Gastroesophageal sphincter (tissue), 4 donors: Measurements from ENCODE around the gene CCER1. TPM values are rescaled to one million over a fixed set of nuclear protein-coding genes. Genes with fewer than 3 reads are reported as not detected.

ENCODE experiments used
- ATAC-seq: fragments of 150-250 bp; one replicate; pipeline ENCODE4 v1.9.1; 2016; ENCODE audit warnings: mild to moderate bottlenecking, moderate library complexity
- H3K27ac ChIP-seq, 4 donors: fragments of 200-600 bp; sonication (generic) in 3 of 4; 1 replicate in 3 of 4; 2 replicates in 1 of 4; pipeline ENCODE4 v1.5.1; 2016 to 2019
- H3K27me3 ChIP-seq: fragments of 200-600 bp; sonication (generic); one replicate; pipeline ENCODE4 v1.5.1; 2019
- H3K36me3 ChIP-seq, 2 donors: fragments of 200-600 bp; sonication (generic); one replicate each; pipeline ENCODE4 v1.5.1; 2019; ENCODE audit warnings: control low read depth in 1 of 2
- H3K4me1 ChIP-seq, 3 donors: fragments of 200-600 bp; sonication (generic); 1 replicate in 2 of 3; 2 replicates in 1 of 3; pipeline ENCODE4 v1.5.1; 2016 to 2019; ENCODE audit warnings: control low read depth in 2 of 3
- H3K4me3 ChIP-seq, 2 donors: fragments of 200-600 bp; sonication (generic); one replicate each; pipeline ENCODE4 v1.5.1; 2019; ENCODE audit warnings: mild to moderate bottlenecking in 1 of 2, moderate library complexity in 1 of 2
- H3K9me3 ChIP-seq, 3 donors: fragments of 200-600 bp; sonication (generic); one replicate each; pipeline ENCODE4 v1.5.1; 2017 to 2019; ENCODE audit warnings: control low read depth in 2 of 3
- CTCF ChIP-seq, 4 experiments: fragments of 200-600 bp in 2 of 4; fragments of 450-650 bp in 2 of 4; sonication (generic) in 1 of 4; IDR thresholded peaks; one replicate each; pipeline ENCODE4 v1.5.1; 2017 to 2019; ENCODE audit warnings: antibody characterized with exemption in 4 of 4, mild to moderate bottlenecking in 2 of 4, moderate library complexity in 2 of 4
- EP300 ChIP-seq: sonication (generic); formaldehyde crosslinking; IDR thresholded peaks from one replicate; pipeline ENCODE4 v1.6.1; 2017; ENCODE audit warnings: antibody characterized with exemption, mild to moderate bottlenecking
- POLR2A ChIP-seq, 2 donors: fragments of 450-650 bp; IDR thresholded peaks; one replicate each; pipeline ENCODE4 v1.6.1; 2017; ENCODE audit warnings: antibody characterized with exemption in 2 of 2, mild to moderate bottlenecking in 2 of 2, moderate library complexity in 1 of 2
- POLR2AphosphoS5 ChIP-seq: sonication (generic); formaldehyde crosslinking; IDR thresholded peaks from one replicate; pipeline ENCODE4 v1.6.1; 2017; ENCODE audit warnings: antibody characterized with exemption
- WGBS, 2 donors: methylation state at CpG; one replicate each; pipeline ENCODE4 v1.1.5; 2018; ENCODE audit warnings: low coverage in 1 of 2; 5-methylcytosine and 5-hydroxymethylcytosine counted together
- total RNA-seq, 4 donors: library from RNA; depleted of rRNA; stranded (reverse); fragments of >200 nt; gene quantifications; one replicate each; pipeline ENCODE4 v1.1.0, GENCODE V29; 2016

The CCER1 gene
- total RNA-seq, 4 donors from 2014 or later = not detected

GRCh38 chr12:90954428-90954827, 548 bp downstream of the CCER1 start:
- H3K27ac ChIP-seq = no peak overlapping the region
- H3K27me3 ChIP-seq = no peaks in the 10 kb centered on the region
- WGBS, 2 donors = 100% methylated on average over 1 to 3 of the region's 25 CpGs
- peaks cover 0 to 4% (median 0%) of the 10 kb centered on the region in 3 donors for H3K4me1 ChIP-seq
- H3K4me3 ChIP-seq = no peak overlapping the region
- no peaks in the 10 kb centered on the region for H3K9me3 ChIP-seq
- TF ChIP-seq CTCF (IDR thresholded peaks at IDR 0.05) = no peak
- no peaks in the 10 kb centered on the region for H3K36me3 ChIP-seq
- ATAC-seq = no peak

GRCh38 chr12:90953956-90954421, 987 bp downstream of the CCER1 start:
- H3K27me3 ChIP-seq = no peaks in the 10 kb centered on the region
- WGBS, 2 donors = 66% methylated on average over 9 of the region's 32 CpGs; no CpG with 5 or more reads in 1 of the 2 donors
- no peak overlapping the region for H3K27ac ChIP-seq
- no peaks in the 10 kb centered on the region for H3K9me3 ChIP-seq
- ATAC-seq = no peak
- TF ChIP-seq POLR2A (IDR thresholded peaks at IDR 0.05) (no peak), CTCF (IDR thresholded peaks at IDR 0.05) (peak in 1 of 4 experiments; percentile 14)
- H3K4me3 ChIP-seq = no peak overlapping the region
- no peaks in the 10 kb centered on the region for H3K4me1 ChIP-seq
- no peaks in the 10 kb centered on the region for H3K36me3 ChIP-seq

- Histone ChIP-seq H3K9me3 (no peaks in the 10 kb centered on the region), H3K36me3 (no peaks in the 10 kb centered on the region), H3K27ac (no peak overlapping the region), H3K27me3 (no peaks in the 10 kb centered on the region), H3K4me1 (no peaks in the 10 kb centered on the region), H3K4me3 (no peak overlapping the region)
- no peak for ATAC-seq
- TF ChIP-seq POLR2AphosphoS5 (no peak), EP300 (no peak), CTCF (IDR thresholded peaks at IDR 0.05) (no peak), POLR2A (IDR thresholded peaks at IDR 0.05) (no peak)
These were observed 3.4 kb downstream of the CCER1 start for GRCh38 chr12:90951432-90952105.

- no peaks in the 10 kb centered on the region for H3K36me3 ChIP-seq
- ATAC-seq = no peak
- H3K4me3 ChIP-seq = no peak overlapping the region
- TF ChIP-seq POLR2AphosphoS5 (no peak), EP300 (no peak), CTCF (IDR thresholded peaks at IDR 0.05) (no peak), POLR2A (IDR thresholded peaks at IDR 0.05) (no peak)
- H3K27me3 ChIP-seq = no peaks in the 10 kb centered on the region
- no peak overlapping the region for H3K27ac ChIP-seq
- WGBS, 2 donors = 94 to 95% methylated on average over 6 to 7 of the region's 7 CpGs
- no peaks in the 10 kb centered on the region for H3K4me1 ChIP-seq
- no peaks in the 10 kb centered on the region for H3K9me3 ChIP-seq
These were observed 7.1 kb downstream of the CCER1 start for GRCh38 chr12:90947869-90948268.

GRCh38 chr12:90945070-90945649, 9.8 kb downstream of the CCER1 start:
- Histone ChIP-seq H3K9me3 (no peaks in the 10 kb centered on the region), H3K4me3 (no peak overlapping the region), H3K36me3 (no peaks in the 10 kb centered on the region), H3K27ac (no peak overlapping the region), H3K27me3 (no peaks in the 10 kb centered on the region), H3K4me1 (peaks cover 0 to 4% (median 0%) of the 10 kb centered on the region in 3 donors)
- WGBS, 2 donors = 50 to 60% methylated on average over 1 of the region's 1 CpG
- TF ChIP-seq POLR2A (IDR thresholded peaks at IDR 0.05) (no peak), POLR2AphosphoS5 (no peak), CTCF (IDR thresholded peaks at IDR 0.05) (peak in 3 of 4 experiments; percentile 29 to 46 (median 42))
- ATAC-seq = no peak
